A673 (cell line): ENCODE measurements around the gene AATK.

Experiments
- CTCF ChIP-seq: fragments of 300-800, 200-600 bp; sonication (generic); conservative IDR thresholded peaks from 2 replicates; pipeline ENCODE4 v1.5.1; 2017; ENCODE audit warnings: low read depth, mild to moderate bottlenecking, antibody characterized with exemption, low read length, moderate library complexity, mixed read lengths
- EZH2 ChIP-seq: fragments of 200-600 bp; sonication (generic); IDR thresholded peaks from 2 replicates; pipeline ENCODE4 v1.6.1; 2017; ENCODE audit warnings: borderline replicate concordance, low read depth, mild to moderate bottlenecking, mixed read lengths, antibody characterized with exemption, low read length; ENCODE audit not compliant: poor library complexity, severe bottlenecking

GRCh38 chr17:81140695-81141094, 25.3 kb downstream of the AATK start:
- TF ChIP-seq CTCF (no peak), EZH2 (no peak)
